Keratinocyte (primary cell): ENCODE results near the gene CLCN2. TPM values are rescaled to one million over a fixed set of nuclear protein-coding genes. Genes with fewer than 3 reads are reported as not detected.
A peak's percentile ranks its signal among the peaks of the same experiment; 100 is the strongest.

ENCODE experiments used
- DNase-seq: peaks from one replicate; pipeline ENCODE4 v3.0.0-alpha.2; 2011; ENCODE audit warnings: low read depth, missing footprints, low spot score
- FAIRE-seq: peaks from 2 replicates; lab custom pipeline; 2011; peaks lifted over from hg19 to GRCh38; lab: Jason Lieb, UNC
- H2AFZ ChIP-seq: 2 replicates; pipeline ENCODE4 v1.6.0; 2012; ENCODE audit warnings: low read length, control low read depth, inconsistent platforms; ENCODE audit not compliant: control insufficient read depth
- H3K27ac ChIP-seq: 2 replicates; pipeline ENCODE4 v1.5.1; 2011; ENCODE audit warnings: low read length; ENCODE audit not compliant: control insufficient read depth, insufficient read depth
- H3K27me3 ChIP-seq: 3 replicates; pipeline ENCODE4 v1.6.0; 2011; ENCODE audit warnings: low read length; ENCODE audit not compliant: control insufficient read depth, insufficient read depth; ENCODE audit errors: extremely low read depth
- H3K36me3 ChIP-seq, 2 experiments: 2 replicates in 1 of 2; 3 replicates in 1 of 2; pipeline ENCODE4 v1.5.1; 2011; ENCODE audit warnings: low read length in 2 of 2, mild to moderate bottlenecking in 1 of 2; ENCODE audit not compliant: control insufficient read depth in 2 of 2, insufficient read depth in 2 of 2; ENCODE audit errors: extremely low read depth in 1 of 2
- H3K4me1 ChIP-seq: 3 replicates; pipeline ENCODE4 v1.5.1; 2011; ENCODE audit warnings: low read length; ENCODE audit not compliant: control insufficient read depth, insufficient read depth; ENCODE audit errors: extremely low read depth
- H3K4me2 ChIP-seq: 3 replicates; pipeline ENCODE4 v1.6.0; 2011; ENCODE audit warnings: low read depth, low read length; ENCODE audit not compliant: control insufficient read depth, insufficient read depth; ENCODE audit errors: extremely low read depth
- H3K4me3 ChIP-seq, 3 experiments: fragments of 200-600 bp in 1 of 3; sonication (generic) in 1 of 3; 2 replicates in 2 of 3; 3 replicates in 1 of 3; pipeline ENCODE4 v1.5.1; 2011 to 2016; ENCODE audit warnings: low read length in 3 of 3, mild to moderate bottlenecking in 3 of 3, control low read depth in 2 of 3, inconsistent platforms in 1 of 3, low read depth in 1 of 3, mixed read lengths in 1 of 3, mixed run types in 1 of 3, moderate library complexity in 1 of 3; ENCODE audit not compliant: control insufficient read depth in 2 of 3, insufficient read depth in 2 of 3; ENCODE audit errors: extremely low read depth in 1 of 3
- H3K79me2 ChIP-seq: 2 replicates; pipeline ENCODE4 v1.6.0; 2012; ENCODE audit warnings: low read length; ENCODE audit not compliant: control insufficient read depth, insufficient read depth
- H3K9ac ChIP-seq: 3 replicates; pipeline ENCODE4 v1.6.0; 2011; ENCODE audit warnings: low read length; ENCODE audit not compliant: control insufficient read depth, insufficient read depth; ENCODE audit errors: extremely low read depth
- H3K9me1 ChIP-seq: 3 replicates; pipeline ENCODE4 v1.6.0; 2011; ENCODE audit warnings: low read length; ENCODE audit not compliant: control insufficient read depth, insufficient read depth; ENCODE audit errors: extremely low read depth
- H3K9me3 ChIP-seq: 2 replicates; pipeline ENCODE4 v1.5.1; 2012; ENCODE audit warnings: low read depth, low read length; ENCODE audit not compliant: control insufficient read depth
- H4K20me1 ChIP-seq: 3 replicates; pipeline ENCODE4 v1.6.0; 2011; ENCODE audit warnings: low read length; ENCODE audit not compliant: control insufficient read depth, insufficient read depth; ENCODE audit errors: extremely low read depth
- EZH2 ChIP-seq: IDR thresholded peaks from one replicate; pipeline ENCODE4 v1.6.1; 2012; ENCODE audit warnings: inconsistent platforms, mild to moderate bottlenecking, low read length, moderate library complexity
- dilution Hi-C: fragments of 300-500 bp; cut with MboI; formaldehyde crosslinking; loops from one replicate; pipeline ENCODE4 v1.7.0; 2020; ENCODE audit warnings: low sequenced_read_pairs; ENCODE audit not compliant: extremely low pct_ligation_motif_present
- polyA plus RNA-seq, 5 experiments: library from polyadenylated mRNA; depleted of rRNA in 3 of 5; stranded (reverse) in 3 of 5; stranded (forward) in 1 of 5; unstranded in 1 of 5; fragments of >200 nt; gene quantifications; 1 replicate in 1 of 5; 2 replicates in 3 of 5; 3 replicates in 1 of 5; pipeline versions ENCODE4 v1.2.1 to v1.2.3, GENCODE V29; 2011 to 2012; ENCODE audit warnings: missing spikeins in 2 of 5, low read depth in 1 of 5, low replicate concordance in 1 of 5
- TF ChIP-seq, protein P1 (sequence below), 3 experiments: IDR thresholded peaks in 1 of 3; conservative IDR thresholded peaks in 1 of 3; optimal IDR thresholded peaks in 1 of 3; 2 replicates in 2 of 3; 3 replicates in 1 of 3; pipeline versions ENCODE3 to v1.5.1; 2011; ENCODE audit warnings: low read length in 3 of 3, mild to moderate bottlenecking in 3 of 3, moderate library complexity in 2 of 3, control low read depth in 1 of 3, inconsistent platforms in 1 of 3; ENCODE audit not compliant: insufficient read depth in 2 of 3; ENCODE audit errors: extremely low read depth in 1 of 3

Gene CLCN2
- polyA plus RNA-seq, 1 donor (not counting 4 experiments of a cell fraction or from before 2014, with no cell fraction given): 3.1 TPM

DNA sequence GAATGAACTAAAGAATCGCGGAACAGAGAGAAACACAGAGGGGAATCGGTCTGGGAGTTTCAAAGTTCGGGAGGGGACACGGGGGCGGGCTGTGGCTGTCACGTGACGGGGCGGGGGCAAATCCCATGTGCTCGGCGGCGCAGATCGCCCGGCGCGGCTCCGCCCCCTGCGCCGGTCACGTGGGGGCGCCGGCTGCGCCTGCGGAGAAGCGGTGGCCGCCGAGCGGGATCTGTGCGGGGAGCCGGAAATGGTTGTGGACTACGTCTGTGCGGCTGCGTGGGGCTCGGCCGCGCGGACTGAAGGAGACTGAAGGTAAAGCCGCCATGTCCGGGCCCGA lies 47.1 kb downstream of the CLCN2 start, which contains the start of gene EIF4G1:
TSS of gene EIF4G1 (plus strand) at position 244 of the 337 bp plus-strand sequence. CDS start 1,191 bp downstream, outside the sequence.
- Histone ChIP-seq H3K36me3 (peaks cover 5 to 25% of the 10 kb centered on the region in 2 experiments), H3K4me1 (peaks cover 24% of the 10 kb centered on the region), H2AFZ (peak within 1 kb of the TSS; percentile 49), H3K9me3 (no peaks in the 10 kb centered on the region), H3K9me1 (no peaks in the 10 kb centered on the region), H4K20me1 (peaks cover 31% of the 10 kb centered on the region), H3K4me2 (peak within 1 kb of the TSS; percentile 97), H3K4me3 (peak within 1 kb of the TSS; percentile 73 to 90 (median 87)), H3K79me2 (peaks cover 45% of the 10 kb centered on the region), H3K27me3 (no peaks in the 10 kb centered on the region), H3K9ac (peak within 1 kb of the TSS; percentile 77), H3K27ac (peak within 1 kb of the TSS; percentile 83)
- TF ChIP-seq EZH2: no peak
- TF ChIP-seq, protein P1, sequence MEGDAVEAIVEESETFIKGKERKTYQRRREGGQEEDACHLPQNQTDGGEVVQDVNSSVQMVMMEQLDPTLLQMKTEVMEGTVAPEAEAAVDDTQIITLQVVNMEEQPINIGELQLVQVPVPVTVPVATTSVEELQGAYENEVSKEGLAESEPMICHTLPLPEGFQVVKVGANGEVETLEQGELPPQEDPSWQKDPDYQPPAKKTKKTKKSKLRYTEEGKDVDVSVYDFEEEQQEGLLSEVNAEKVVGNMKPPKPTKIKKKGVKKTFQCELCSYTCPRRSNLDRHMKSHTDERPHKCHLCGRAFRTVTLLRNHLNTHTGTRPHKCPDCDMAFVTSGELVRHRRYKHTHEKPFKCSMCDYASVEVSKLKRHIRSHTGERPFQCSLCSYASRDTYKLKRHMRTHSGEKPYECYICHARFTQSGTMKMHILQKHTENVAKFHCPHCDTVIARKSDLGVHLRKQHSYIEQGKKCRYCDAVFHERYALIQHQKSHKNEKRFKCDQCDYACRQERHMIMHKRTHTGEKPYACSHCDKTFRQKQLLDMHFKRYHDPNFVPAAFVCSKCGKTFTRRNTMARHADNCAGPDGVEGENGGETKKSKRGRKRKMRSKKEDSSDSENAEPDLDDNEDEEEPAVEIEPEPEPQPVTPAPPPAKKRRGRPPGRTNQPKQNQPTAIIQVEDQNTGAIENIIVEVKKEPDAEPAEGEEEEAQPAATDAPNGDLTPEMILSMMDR (optimal IDR thresholded peaks at IDR 0.05 in 1 of 3, IDR thresholded peaks at IDR 0.05 in 1 of 3, conservative IDR thresholded peaks at IDR 0.05 in 1 of 3; ENCODE audit: extremely low read depth in 1 of 3, insufficient read depth in 2 of 3, low read length in 3 of 3): no peak
- DNase-seq (peak; percentile 58), FAIRE-seq (no peak)
- dilution Hi-C loops: no loop called here

DNA sequence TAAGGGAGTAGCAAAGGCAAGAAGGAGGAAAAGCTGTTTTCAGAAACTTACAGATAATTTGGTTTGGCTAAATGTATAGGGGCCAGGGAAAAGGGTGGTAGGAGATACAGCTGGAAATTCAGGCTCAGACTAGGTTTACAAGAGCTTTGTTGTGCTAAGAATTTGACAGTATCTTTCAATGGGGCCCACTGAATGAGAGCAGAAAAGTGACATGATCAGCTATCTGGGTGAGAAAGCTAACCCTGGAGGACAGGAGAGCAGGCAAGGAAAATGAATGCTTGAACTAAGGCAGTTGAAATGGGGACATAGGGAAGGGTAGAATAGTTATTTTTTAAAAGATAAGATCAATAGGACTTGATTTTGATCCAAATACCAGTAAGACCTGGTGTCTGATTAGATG lies 49.8 kb downstream of the CLCN2 start:
- no peak overlapping the region for H3K27ac ChIP-seq
- no peak overlapping the region for H3K4me3 ChIP-seq
- H2AFZ ChIP-seq: no peak overlapping the region
- H3K27me3 ChIP-seq: no peaks in the 10 kb centered on the region
- peaks cover 20 to 30% of the 10 kb centered on the region in 2 experiments for H3K36me3 ChIP-seq
- no peak overlapping the region for H3K4me2 ChIP-seq
- H4K20me1 ChIP-seq: peaks cover 9% of the 10 kb centered on the region
- FAIRE-seq (no peak), DNase-seq (no peak)
- peaks cover 5% of the 10 kb centered on the region for H3K4me1 ChIP-seq
- TF ChIP-seq, protein P1 (optimal IDR thresholded peaks at IDR 0.05 in 1 of 3, IDR thresholded peaks at IDR 0.05 in 1 of 3, conservative IDR thresholded peaks at IDR 0.05 in 1 of 3; ENCODE audit: extremely low read depth in 1 of 3, insufficient read depth in 2 of 3, low read length in 3 of 3): no peak
- TF ChIP-seq EZH2: no peak
- H3K9ac ChIP-seq: no peak overlapping the region
- H3K9me1 ChIP-seq: no peaks in the 10 kb centered on the region
- H3K79me2 ChIP-seq: peaks cover 20% of the 10 kb centered on the region
- dilution Hi-C loops: no loop called here
- H3K9me3 ChIP-seq: no peaks in the 10 kb centered on the region
